CD4-positive, alpha-beta T cell treated with Interleukin-15 for 4 hours (primary cell): ENCODE data around the gene ASCC3.

Source experiments
- DNase-seq: peaks from one replicate; pipeline ENCODE4 v3.0.0-alpha.2; 2020; ENCODE audit warnings: low spot score

Gene ASCC3

GRCh38 chr6:100490065-100490464 is 391.1 kb downstream of the ASCC3 start:
- DNase-seq, result no peak

DNA sequence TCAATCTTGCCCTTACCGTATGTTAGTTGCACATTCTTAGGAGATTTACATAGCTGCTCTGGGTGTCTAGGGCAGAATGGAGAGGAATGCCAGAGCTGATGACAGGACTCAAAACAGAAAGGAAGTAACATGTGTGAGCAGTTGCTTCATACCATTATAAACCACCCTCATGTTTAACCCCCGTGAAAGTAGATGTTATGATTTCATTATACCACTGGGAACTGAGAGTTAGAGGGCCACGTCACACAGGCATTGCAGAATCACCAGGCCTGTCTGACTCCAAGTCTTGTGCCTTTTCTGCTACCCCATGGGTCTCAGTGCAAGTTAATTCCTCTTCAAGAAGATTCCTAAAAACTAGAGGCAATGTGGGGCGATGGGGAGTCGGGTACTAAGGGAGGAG is 392.9 kb downstream of the ASCC3 start:
- no peak for DNase-seq

DNA sequence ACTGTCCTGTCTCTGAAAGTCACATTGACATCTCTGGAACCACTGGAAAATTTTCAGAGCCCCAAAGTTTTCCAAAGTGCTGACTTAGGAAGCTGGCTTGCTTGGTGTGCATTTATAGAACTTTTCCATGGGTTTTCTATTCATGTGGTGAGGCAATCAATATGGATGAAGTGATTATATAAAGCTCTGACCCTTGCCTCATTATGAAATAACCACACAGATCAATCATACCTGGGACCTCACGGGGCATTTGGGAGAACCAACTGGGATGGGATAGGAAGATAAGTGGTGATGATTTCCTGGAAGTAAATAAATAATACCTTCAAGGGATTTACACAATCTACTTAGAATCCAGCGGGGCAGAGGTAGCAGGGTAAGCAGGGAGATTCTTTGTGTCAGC is 393.5 kb downstream of the ASCC3 start:
- DNase-seq, result no peak

GRCh38 chr6:100485268-100485667 is 395.9 kb downstream of the ASCC3 start:
- no peak for DNase-seq

GRCh38 chr6:100484474-100484873 is 396.7 kb downstream of the ASCC3 start:
- DNase-seq, result no peak

- no peak for DNase-seq
Observed at GRCh38 chr6:100482698-100483097, 398.4 kb downstream of the ASCC3 start.

GRCh38 chr6:100479179-100480035 is 401.7 kb downstream of the ASCC3 start:
- peak; percentile 28 for DNase-seq

DNA sequence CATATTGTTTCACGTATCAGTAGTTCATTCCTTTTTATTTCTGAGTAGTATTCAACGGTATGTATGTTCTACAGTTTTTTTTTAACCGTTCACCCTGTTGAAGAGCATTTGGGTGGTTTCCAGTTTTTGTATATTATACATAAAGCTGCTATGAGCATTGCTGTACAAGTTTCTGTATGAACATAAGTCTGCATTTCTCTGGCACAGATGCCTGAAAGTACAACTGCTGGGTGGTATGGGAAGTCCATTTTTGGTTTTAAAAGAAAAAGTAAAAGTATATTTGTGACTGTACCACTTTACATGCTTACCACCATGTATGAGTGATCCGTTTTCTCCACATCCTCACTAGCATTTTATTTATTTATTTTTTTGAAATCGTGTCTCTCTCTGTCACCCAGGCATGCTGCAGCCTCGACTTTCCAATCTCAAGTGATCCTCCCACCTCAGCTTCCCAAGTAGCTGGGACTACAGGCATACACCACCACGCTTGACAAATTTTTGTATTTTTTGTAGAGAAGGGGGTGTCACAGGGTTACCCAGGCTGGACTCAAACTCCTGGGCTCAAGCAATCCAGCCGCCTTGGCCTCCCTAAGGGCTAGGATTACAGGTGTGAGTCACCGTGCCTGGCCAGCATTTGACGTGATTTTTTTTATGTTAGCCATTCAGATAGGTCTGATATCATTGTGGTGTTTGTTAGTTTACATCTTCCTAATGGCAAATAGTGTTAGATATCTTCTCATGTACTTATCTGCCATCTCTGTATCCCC is 405.4 kb downstream of the ASCC3 start:
- DNase-seq, result no peak

GRCh38 chr6:100473182-100473581 is 407.9 kb downstream of the ASCC3 start:
- no peak for DNase-seq

GRCh38 chr6:100472674-100473073 is 408.5 kb downstream of the ASCC3 start:
- DNase-seq, result no peak

DNA sequence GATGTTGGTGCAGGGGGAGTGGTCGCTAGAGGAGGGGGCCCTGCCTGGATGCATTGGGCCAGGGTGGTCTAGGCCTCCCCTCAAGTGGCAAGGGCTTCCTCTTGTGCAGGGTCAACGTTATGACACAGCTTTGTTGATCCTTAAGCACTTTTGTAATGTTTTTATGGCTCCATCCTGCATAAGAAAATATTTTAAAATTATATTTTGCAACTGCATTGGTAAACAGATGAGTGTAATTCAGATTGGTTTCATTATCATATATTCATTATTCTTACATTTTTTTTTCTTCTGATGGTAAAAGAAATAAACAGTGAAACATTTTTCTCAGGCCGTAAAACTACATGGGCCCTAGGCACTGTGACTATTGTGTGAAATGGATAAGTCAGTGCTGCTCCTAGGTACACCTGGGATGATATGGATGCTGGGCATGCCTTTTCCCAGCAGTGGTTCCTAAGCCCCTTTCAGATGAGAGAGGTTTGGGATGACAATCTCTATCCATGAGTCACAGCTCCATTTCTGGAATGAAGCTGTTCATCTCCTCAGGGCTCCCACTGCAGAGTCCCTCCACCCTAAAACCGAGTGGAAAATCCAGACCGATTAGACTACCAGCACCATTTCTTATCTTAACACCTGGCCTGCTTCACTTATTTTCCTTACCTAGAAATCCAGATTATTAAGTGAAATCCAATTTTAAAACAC is 410.6 kb downstream of the ASCC3 start:
- no peak for DNase-seq

GRCh38 chr6:100469101-100469859 is 411.8 kb downstream of the ASCC3 start:
- DNase-seq, result no peak

- no peak for DNase-seq
Observed at GRCh38 chr6:100468016-100468622, 413.0 kb downstream of the ASCC3 start.

DNA sequence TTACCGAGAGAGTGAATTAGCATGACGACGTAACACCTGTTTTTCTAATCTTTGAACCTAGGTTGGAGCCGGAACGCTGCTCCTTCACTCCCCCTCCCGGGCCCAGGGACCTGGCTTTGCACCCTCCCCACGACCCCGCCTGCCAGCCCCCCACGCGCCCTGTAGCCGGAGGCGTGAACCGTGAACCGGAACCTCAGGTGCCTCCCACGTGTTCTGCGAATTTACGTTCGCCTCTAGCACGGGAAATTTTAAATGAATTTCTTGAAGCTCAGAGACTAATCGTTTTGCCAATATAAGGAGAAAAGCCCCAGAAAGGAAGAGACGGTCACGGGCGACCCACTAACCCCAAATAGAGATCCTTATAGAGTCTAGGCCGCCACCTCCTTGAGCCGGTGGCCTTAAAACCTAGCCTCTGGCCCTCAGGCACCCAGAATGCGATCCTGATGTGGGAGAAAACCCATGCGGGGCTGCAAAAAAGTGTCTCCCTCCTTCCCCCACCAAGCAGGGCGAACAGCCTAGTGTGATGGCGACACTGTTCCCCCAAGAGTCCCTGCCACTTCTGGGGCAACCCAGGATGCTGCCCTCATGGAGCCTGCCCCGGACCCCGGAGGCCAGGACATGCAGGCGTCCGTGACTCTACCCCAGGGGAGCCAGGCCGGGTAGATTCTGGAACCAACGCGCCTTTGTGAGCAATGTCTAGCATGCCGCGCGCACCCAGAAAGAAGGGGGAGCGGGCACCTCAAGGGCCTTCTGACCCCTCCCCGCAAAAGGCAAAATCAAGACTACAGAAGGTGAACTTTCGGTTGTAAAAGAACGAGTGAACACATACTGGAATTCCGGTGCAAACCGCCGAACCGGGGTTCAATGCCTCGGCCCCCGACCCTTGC is 413.8 kb downstream of the ASCC3 start:
- DNase-seq, result no peak

DNA sequence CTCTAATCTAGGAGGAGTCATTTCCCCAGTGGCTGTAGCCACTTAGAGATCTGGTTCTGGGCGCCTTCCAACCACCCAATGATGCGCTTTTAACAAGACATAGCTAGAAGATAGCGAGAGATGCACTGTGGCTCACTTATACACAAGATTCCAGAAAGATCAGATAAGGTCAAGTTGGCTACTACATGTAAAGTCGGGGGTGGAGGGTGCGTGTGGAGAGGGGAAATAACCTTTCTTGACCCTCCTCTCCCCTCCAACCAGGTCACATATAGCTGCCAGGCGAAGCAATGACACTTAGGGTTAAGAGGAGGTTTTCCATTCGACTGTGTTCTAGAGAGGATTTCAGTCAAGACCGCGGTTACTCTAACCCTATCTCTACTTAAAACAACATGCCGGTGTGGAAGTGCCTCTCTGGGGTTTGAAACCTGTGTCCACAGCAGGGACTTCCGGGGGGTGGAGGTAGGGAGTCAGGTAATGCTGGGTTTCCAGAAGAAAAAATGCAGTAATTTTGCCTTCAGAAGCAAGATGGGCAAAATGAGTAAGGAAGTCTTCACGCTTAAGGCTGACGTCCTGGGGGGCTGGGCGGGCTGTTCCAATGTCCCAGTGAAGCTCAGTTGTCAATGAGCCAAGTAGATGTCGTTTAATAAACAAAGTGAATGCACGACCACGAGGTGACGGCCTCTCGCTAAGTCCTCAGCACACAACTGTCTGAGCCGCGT is 414.6 kb downstream of the ASCC3 start:
- no peak for DNase-seq

DNA sequence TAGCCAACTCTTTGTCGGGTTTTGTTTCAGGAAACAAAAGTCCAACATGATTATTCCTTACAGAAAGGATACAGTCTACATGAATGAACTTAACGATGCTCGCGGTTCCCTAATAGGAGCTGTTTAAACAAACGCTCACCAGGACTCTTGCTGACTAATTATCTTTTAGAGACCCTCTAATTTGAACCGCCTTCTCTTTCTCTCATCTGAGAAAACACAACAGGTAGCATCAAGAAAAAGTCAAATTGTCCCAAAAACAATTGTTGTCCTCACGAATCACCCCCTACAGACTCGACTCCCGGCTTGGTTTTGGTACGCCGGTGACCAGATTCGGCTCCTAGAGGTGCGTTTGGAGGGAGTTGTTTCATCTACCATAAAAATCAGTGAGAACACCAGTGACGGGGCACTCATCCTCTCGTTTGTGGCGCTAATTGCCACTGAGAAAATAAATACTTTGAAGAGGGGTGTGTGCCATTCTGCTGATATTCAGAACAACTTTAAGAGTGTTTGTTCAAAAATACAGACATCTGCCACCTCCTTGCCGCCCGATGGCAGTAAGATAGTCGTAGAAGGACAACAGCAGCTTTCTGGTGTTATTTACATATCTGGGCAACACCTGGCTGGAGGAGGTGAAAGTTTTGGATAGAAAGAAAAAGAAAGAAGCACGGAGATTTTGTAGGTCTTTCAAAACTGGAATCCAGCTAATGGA is 415.3 kb downstream of the ASCC3 start:
- DNase-seq, result no peak

DNA sequence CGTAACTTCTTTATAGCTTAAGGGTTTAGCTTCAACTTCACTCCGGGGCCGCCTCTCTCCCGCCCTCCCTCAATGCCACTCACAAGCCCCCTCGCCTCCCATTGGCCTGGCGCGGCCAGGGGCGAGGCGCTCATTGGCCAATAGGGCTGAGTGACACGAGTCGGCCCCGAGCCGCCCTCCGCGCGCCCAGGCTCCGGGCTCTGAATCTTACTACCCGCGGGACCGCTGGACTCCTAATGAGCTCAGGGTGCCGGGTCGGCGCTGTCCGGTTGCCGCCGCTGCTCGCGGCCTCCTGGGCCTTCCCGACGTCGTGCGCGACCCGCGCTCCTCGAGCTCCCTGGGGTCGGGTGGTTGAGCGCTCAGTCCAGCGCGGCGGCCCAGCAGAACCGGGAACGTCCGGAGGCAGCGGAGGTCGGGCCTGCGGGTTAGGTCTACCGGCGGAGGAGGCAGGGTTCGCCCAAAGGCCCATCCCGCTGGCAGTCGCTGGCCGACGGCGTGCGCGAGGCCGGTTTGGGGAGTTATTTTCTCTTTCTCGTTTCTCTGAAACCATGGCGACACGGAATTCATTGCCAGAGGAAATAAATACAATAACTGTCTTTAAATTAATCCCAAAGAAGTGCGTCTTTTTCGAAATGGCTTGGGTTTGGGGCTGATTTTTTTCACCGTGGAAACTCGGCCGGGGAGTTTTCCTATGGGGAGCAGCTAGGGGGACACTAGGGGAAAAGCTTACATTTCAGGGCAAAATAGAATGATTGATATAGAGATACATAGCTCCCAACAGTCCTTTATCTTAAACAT is 416.0 kb downstream of the ASCC3 start, which contains the start of gene SIM1:
SIM1 (minus strand) TSS at position 19 of the 798 bp plus-strand sequence. CDS start 1,453 bp downstream, outside the sequence.
- no peak for DNase-seq

DNA sequence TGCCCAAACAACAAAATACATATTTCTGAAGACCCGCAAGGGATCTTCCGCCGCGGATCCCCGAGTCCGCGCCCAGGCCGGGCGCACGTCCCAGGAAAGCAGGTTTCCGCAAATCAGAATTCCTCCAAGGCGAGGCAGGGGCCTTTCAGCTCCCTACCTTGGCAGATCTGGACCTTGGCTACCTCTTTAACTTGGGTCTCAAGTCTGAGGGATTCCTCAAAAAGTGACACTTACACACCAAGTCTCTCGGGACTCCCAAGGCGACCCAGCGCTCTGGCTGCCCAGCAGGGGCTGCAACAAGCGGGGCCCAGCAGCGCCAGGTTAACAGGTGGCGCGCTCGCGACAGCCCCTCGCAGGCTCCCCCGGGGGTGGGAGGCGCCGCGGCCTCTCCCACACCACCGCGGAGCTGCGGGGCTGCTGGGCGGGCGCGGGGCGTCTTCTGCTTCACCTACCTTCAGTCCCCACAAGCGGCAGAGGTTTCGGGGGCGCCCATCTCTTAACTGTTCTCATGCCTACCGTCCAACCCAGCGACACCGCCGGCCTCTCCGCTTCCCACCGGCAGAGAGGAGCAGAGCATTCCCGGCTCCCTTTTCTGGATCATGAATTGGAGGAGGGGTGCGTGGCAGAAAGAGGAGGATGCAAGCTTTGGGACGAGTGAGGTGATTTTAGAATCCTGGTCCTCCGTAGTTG is 416.8 kb downstream of the ASCC3 start:
- DNase-seq, result no peak
